ENCODE measurements around the gene PNPLA7.

PNPLA7 gene

GRCh38 chr9:137494550-137495351, 55.5 kb downstream of the PNPLA7 start:
- DNase-seq (ENCODE audit: insufficient read length) (no peak), FAIRE-seq (no peak)
- no peak for TF ChIP-seq TAF1 (IDR thresholded peaks at IDR 0.05; ENCODE audit: borderline replicate concordance, low read depth, low read length)
- TF ChIP-seq POLR2AphosphoS5 (IDR thresholded peaks at IDR 0.05; ENCODE audit: low read depth, low read length) = no peak
- TF ChIP-seq POLR2A (IDR thresholded peaks at IDR 0.05; ENCODE audit: low read depth, low read length) = no peak

GRCh38 chr9:137494104-137494544, 56.1 kb downstream of the PNPLA7 start:
- DNase-seq (ENCODE audit: insufficient read length) (peak; percentile 17), FAIRE-seq (no peak)
- no peak for TF ChIP-seq POLR2AphosphoS5 (IDR thresholded peaks at IDR 0.05; ENCODE audit: low read depth, low read length)
- TF ChIP-seq POLR2A (IDR thresholded peaks at IDR 0.05; ENCODE audit: low read depth, low read length) = no peak
- TF ChIP-seq TAF1 (IDR thresholded peaks at IDR 0.05; ENCODE audit: borderline replicate concordance, low read depth, low read length) = no peak

- TF ChIP-seq POLR2A (IDR thresholded peaks at IDR 0.05; ENCODE audit: low read depth, low read length) = no peak
- DNase-seq (ENCODE audit: insufficient read length) = no peak
- FAIRE-seq = no peak
Observed at GRCh38 chr9:137493364-137494103, 56.7 kb downstream of the PNPLA7 start.

- peak; percentile 55 for DNase-seq (ENCODE audit: insufficient read length)
- no peak for TF ChIP-seq POLR2A (IDR thresholded peaks at IDR 0.05; ENCODE audit: low read depth, low read length)
- FAIRE-seq = no peak
Observed at GRCh38 chr9:137492464-137493363, 57.5 kb downstream of the PNPLA7 start.

GRCh38 chr9:137491735-137492432, 58.3 kb downstream of the PNPLA7 start:
- DNase-seq (ENCODE audit: insufficient read length) = no peak
- no peak for FAIRE-seq
- TF ChIP-seq TAF1 (IDR thresholded peaks at IDR 0.05; ENCODE audit: borderline replicate concordance, low read depth, low read length) (no peak), POLR2AphosphoS5 (IDR thresholded peaks at IDR 0.05; ENCODE audit: low read depth, low read length) (no peak), POLR2A (IDR thresholded peaks at IDR 0.05; ENCODE audit: low read depth, low read length) (no peak)

GRCh38 chr9:137490532-137491186, 59.5 kb downstream of the PNPLA7 start:
- no peak for DNase-seq (ENCODE audit: insufficient read length)
- FAIRE-seq = no peak

GRCh38 chr9:137488906-137489305, 61.3 kb downstream of the PNPLA7 start:
- no peak for FAIRE-seq
- TF ChIP-seq POLR2AphosphoS5 (IDR thresholded peaks at IDR 0.05; ENCODE audit: low read depth, low read length) (no peak), TAF1 (IDR thresholded peaks at IDR 0.05; ENCODE audit: borderline replicate concordance, low read depth, low read length) (no peak), POLR2A (IDR thresholded peaks at IDR 0.05; ENCODE audit: low read depth, low read length) (no peak)
- no peak for DNase-seq (ENCODE audit: insufficient read length)

More at GRCh38 chr9:137490532-137491186, 59.5 kb downstream of the PNPLA7 start:
- TF ChIP-seq POLR2A (IDR thresholded peaks at IDR 0.05; ENCODE audit: low read depth, low read length) (no peak), TAF1 (IDR thresholded peaks at IDR 0.05; ENCODE audit: borderline replicate concordance, low read depth, low read length) (no peak), POLR2AphosphoS5 (IDR thresholded peaks at IDR 0.05; ENCODE audit: low read depth, low read length) (no peak)

GRCh38 chr9:137488327-137488653, 61.9 kb downstream of the PNPLA7 start:
- FAIRE-seq (no peak), DNase-seq (ENCODE audit: insufficient read length) (no peak)
- TF ChIP-seq TAF1 (IDR thresholded peaks at IDR 0.05; ENCODE audit: borderline replicate concordance, low read depth, low read length) (no peak), POLR2AphosphoS5 (IDR thresholded peaks at IDR 0.05; ENCODE audit: low read depth, low read length) (no peak), POLR2A (IDR thresholded peaks at IDR 0.05; ENCODE audit: low read depth, low read length) (no peak)

GRCh38 chr9:137487454-137488326, 62.5 kb downstream of the PNPLA7 start:
- DNase-seq (ENCODE audit: insufficient read length) (no peak), FAIRE-seq (no peak)
- TF ChIP-seq POLR2A (IDR thresholded peaks at IDR 0.05; ENCODE audit: low read depth, low read length) (no peak), POLR2AphosphoS5 (IDR thresholded peaks at IDR 0.05; ENCODE audit: low read depth, low read length) (no peak), TAF1 (IDR thresholded peaks at IDR 0.05; ENCODE audit: borderline replicate concordance, low read depth, low read length) (no peak)

Data from GM12892 (cell line).